ENCODE results near the gene PDZD2. TPM values are rescaled to one million over a fixed set of nuclear protein-coding genes. Genes with fewer than 3 reads are reported as not detected.

The PDZD2 gene
- total RNA-seq, 1 donor from 2014 or later, result 23.3 TPM

GRCh38 chr5:31781772-31782171, 142.8 kb downstream of the PDZD2 start:
- Mint-ChIP-seq H3K9me3 (ENCODE audit: unreplicated experiment) (peaks cover 6% of the 10 kb centered on the region), H3K36me3 (ENCODE audit: unreplicated experiment) (no peaks in the 10 kb centered on the region), H3K27me3 (ENCODE audit: unreplicated experiment) (no peaks in the 10 kb centered on the region), H3K4me1 (ENCODE audit: low read depth, unreplicated experiment) (peaks cover 12% of the 10 kb centered on the region), H3K4me3 (ENCODE audit: unreplicated experiment) (no peak overlapping the region), H3K27ac (ENCODE audit: unreplicated experiment) (no peak overlapping the region)
- no peak for TF ChIP-seq CTCF (IDR thresholded peaks at IDR 0.05; ENCODE audit: partially characterized antibody, unreplicated experiment)
- DNase-seq, result no peak

- DNase-seq, result no peak
- H3K27ac Mint-ChIP-seq (ENCODE audit: unreplicated experiment), result peak overlapping the region; percentile 6
Measured at GRCh38 chr5:31783086-31783645, 144.2 kb downstream of the PDZD2 start.

GRCh38 chr5:31783731-31784130, 144.8 kb downstream of the PDZD2 start:
- Mint-ChIP-seq H3K27me3 (ENCODE audit: unreplicated experiment) (no peaks in the 10 kb centered on the region), H3K36me3 (ENCODE audit: unreplicated experiment) (peaks cover 2% of the 10 kb centered on the region), H3K4me3 (ENCODE audit: unreplicated experiment) (peak overlapping the region; percentile 11), H3K9me3 (ENCODE audit: unreplicated experiment) (peaks cover 3% of the 10 kb centered on the region), H3K4me1 (ENCODE audit: low read depth, unreplicated experiment) (peaks cover 12% of the 10 kb centered on the region), H3K27ac (ENCODE audit: unreplicated experiment) (peak overlapping the region; percentile 82)
- no peak for TF ChIP-seq CTCF (IDR thresholded peaks at IDR 0.05; ENCODE audit: partially characterized antibody, unreplicated experiment)
- DNase-seq, result peak; percentile 25

More at GRCh38 chr5:31783086-31783645, 144.2 kb downstream of the PDZD2 start:
- TF ChIP-seq CTCF (IDR thresholded peaks at IDR 0.05; ENCODE audit: partially characterized antibody, unreplicated experiment), result no peak
- H3K36me3 Mint-ChIP-seq (ENCODE audit: unreplicated experiment), result no peaks in the 10 kb centered on the region
- peak overlapping the region; percentile 8 for H3K4me3 Mint-ChIP-seq (ENCODE audit: unreplicated experiment)
- H3K27me3 Mint-ChIP-seq (ENCODE audit: unreplicated experiment), result no peaks in the 10 kb centered on the region
- H3K9me3 Mint-ChIP-seq (ENCODE audit: unreplicated experiment), result peaks cover 6% of the 10 kb centered on the region
- H3K4me1 Mint-ChIP-seq (ENCODE audit: low read depth, unreplicated experiment), result peaks cover 12% of the 10 kb centered on the region

- Mint-ChIP-seq H3K36me3 (ENCODE audit: unreplicated experiment) (peaks cover 6% of the 10 kb centered on the region), H3K4me3 (ENCODE audit: unreplicated experiment) (no peak overlapping the region), H3K27me3 (ENCODE audit: unreplicated experiment) (no peaks in the 10 kb centered on the region), H3K9me3 (ENCODE audit: unreplicated experiment) (peaks cover 2% of the 10 kb centered on the region), H3K27ac (ENCODE audit: unreplicated experiment) (no peak overlapping the region), H3K4me1 (ENCODE audit: low read depth, unreplicated experiment) (peaks cover 12% of the 10 kb centered on the region)
- no peak for DNase-seq
- TF ChIP-seq CTCF (IDR thresholded peaks at IDR 0.05; ENCODE audit: partially characterized antibody, unreplicated experiment), result no peak
Measured at GRCh38 chr5:31786090-31786631, 147.2 kb downstream of the PDZD2 start.

- no peaks in the 10 kb centered on the region for H3K4me1 Mint-ChIP-seq (ENCODE audit: low read depth, unreplicated experiment)
- no peak for TF ChIP-seq CTCF (IDR thresholded peaks at IDR 0.05; ENCODE audit: partially characterized antibody, unreplicated experiment)
- H3K27ac Mint-ChIP-seq (ENCODE audit: unreplicated experiment), result no peak overlapping the region
- no peak for DNase-seq
- H3K36me3 Mint-ChIP-seq (ENCODE audit: unreplicated experiment), result peaks cover 1% of the 10 kb centered on the region
- H3K4me3 Mint-ChIP-seq (ENCODE audit: unreplicated experiment), result no peak overlapping the region
- H3K27me3 Mint-ChIP-seq (ENCODE audit: unreplicated experiment), result peaks cover 4% of the 10 kb centered on the region
- no peaks in the 10 kb centered on the region for H3K9me3 Mint-ChIP-seq (ENCODE audit: unreplicated experiment)
Measured at GRCh38 chr5:31794009-31794408, 155.1 kb downstream of the PDZD2 start.

Data from glutamatergic neuron (in vitro differentiated cells).